Tibial nerve (tissue), 4 donors: ENCODE data around the gene ACAP1. TPM values are rescaled to one million over a fixed set of nuclear protein-coding genes. Genes with fewer than 3 reads are reported as not detected.
"Not testable (repeated sequence)": the region's sequence is repeated elsewhere in the genome, so short reads cannot be mapped to it uniquely, and the experiment has no call there.

Experiments used
- DNase-seq, 2 donors: peaks; one replicate each; pipeline ENCODE4 v3.0.0-alpha.2; 2019; ENCODE audit warnings: low spot score in 2 of 2
- H3K27ac ChIP-seq, 4 donors: fragments of 200-600 bp; sonication (generic) in 3 of 4; one replicate each; pipeline ENCODE4 v1.5.1; 2017 to 2019; ENCODE audit warnings: mild to moderate bottlenecking in 1 of 4
- H3K27me3 ChIP-seq, 2 donors: fragments of 200-600 bp; sonication (generic) in 1 of 2; one replicate each; pipeline versions ENCODE4 v1.5.1 to v1.6.0; 2017 to 2019
- H3K36me3 ChIP-seq, 3 donors: fragments of 200-600 bp; sonication (generic); one replicate each; pipeline ENCODE4 v1.5.1; 2018 to 2019
- H3K4me1 ChIP-seq, 4 donors: fragments of 200-600 bp; sonication (generic) in 3 of 4; one replicate each; pipeline ENCODE4 v1.5.1; 2017 to 2019
- H3K4me3 ChIP-seq, 4 donors: fragments of 200-600 bp; sonication (generic) in 3 of 4; one replicate each; pipeline ENCODE4 v1.5.1; 2017 to 2019; ENCODE audit warnings: mild to moderate bottlenecking in 1 of 4, moderate library complexity in 1 of 4
- H3K9me3 ChIP-seq, 4 donors: fragments of 200-600 bp; sonication (generic) in 3 of 4; one replicate each; pipeline ENCODE4 v1.5.1; 2017 to 2019
- CTCF ChIP-seq, 5 experiments: fragments of 200-600 bp in 3 of 5; fragments of 450-650 bp in 2 of 5; sonication (generic) in 3 of 5; IDR thresholded peaks; one replicate each; pipeline ENCODE4 v1.5.1; 2016 to 2019; ENCODE audit warnings: antibody characterized with exemption in 5 of 5, mild to moderate bottlenecking in 3 of 5, moderate library complexity in 2 of 5
- EP300 ChIP-seq, 2 donors: sonication (generic); formaldehyde crosslinking; IDR thresholded peaks; one replicate each; pipeline ENCODE4 v1.6.1; 2017; ENCODE audit warnings: antibody characterized with exemption in 2 of 2, mild to moderate bottlenecking in 1 of 2
- POLR2A ChIP-seq, 2 donors: fragments of 450-650 bp; IDR thresholded peaks; one replicate each; pipeline ENCODE4 v1.6.1; 2017; ENCODE audit warnings: antibody characterized with exemption in 2 of 2, mild to moderate bottlenecking in 2 of 2, moderate library complexity in 2 of 2
- WGBS, 2 donors: methylation state at CpG; one replicate each; pipeline ENCODE4 v1.1.5; 2018; 5-methylcytosine and 5-hydroxymethylcytosine counted together
- total RNA-seq, 4 donors: library from RNA; depleted of rRNA; stranded (reverse); fragments of >200 nt; gene quantifications; one replicate each; pipeline ENCODE4 v1.1.0, GENCODE V29; 2016

ACAP1 gene
- total RNA-seq, 4 donors from 2014 or later, result 8.1 to 33.1 (median 11.2) TPM

GRCh38 chr17:7367083-7367482, 30.8 kb downstream of the ACAP1 start:
- TF ChIP-seq CTCF (IDR thresholded peaks at IDR 0.05) (no peak), POLR2A (IDR thresholded peaks at IDR 0.05) (no peak), EP300 (IDR thresholded peaks at IDR 0.05) (no peak)
- WGBS, 2 donors, result 70 to 83% methylated on average over 8 of the region's 8 CpGs
- H3K4me3 ChIP-seq, result no peak overlapping the region
- no peaks in the 10 kb centered on the region for H3K36me3 ChIP-seq
- DNase-seq, result no peak
- no peaks in the 10 kb centered on the region for H3K4me1 ChIP-seq
- H3K27ac ChIP-seq, result no peak overlapping the region
- H3K9me3 ChIP-seq, result no peaks in the 10 kb centered on the region
- H3K27me3 ChIP-seq, result no peaks in the 10 kb centered on the region

- Histone ChIP-seq H3K4me1 (no peaks in the 10 kb centered on the region), H3K9me3 (no peaks in the 10 kb centered on the region), H3K36me3 (no peaks in the 10 kb centered on the region), H3K27me3 (no peaks in the 10 kb centered on the region), H3K4me3 (no peak overlapping the region), H3K27ac (no peak overlapping the region)
- no peak for DNase-seq
- TF ChIP-seq EP300 (IDR thresholded peaks at IDR 0.05), result no peak
- TF ChIP-seq CTCF (IDR thresholded peaks at IDR 0.05), result no peak
- TF ChIP-seq POLR2A (IDR thresholded peaks at IDR 0.05), result no peak
- 61 to 65% methylated on average over 13 of the region's 13 CpGs for WGBS, 2 donors
These were observed 31.7 kb downstream of the ACAP1 start for GRCh38 chr17:7367918-7368598.

GRCh38 chr17:7368599-7368994, 32.3 kb downstream of the ACAP1 start:
- DNase-seq, H3K27ac ChIP-seq, H3K4me3 ChIP-seq, H3K9me3 ChIP-seq, H3K36me3 ChIP-seq, H3K27me3 ChIP-seq, H3K4me1 ChIP-seq: not testable (repeated sequence)
- WGBS, 2 donors, result 86 to 87% methylated on average over 5 of the region's 5 CpGs

GRCh38 chr17:7369825-7370224, 33.5 kb downstream of the ACAP1 start:
- Histone ChIP-seq H3K36me3 (no peaks in the 10 kb centered on the region), H3K9me3 (no peaks in the 10 kb centered on the region), H3K27me3 (no peaks in the 10 kb centered on the region), H3K4me3 (no peak overlapping the region), H3K4me1 (no peaks in the 10 kb centered on the region), H3K27ac (no peak overlapping the region)
- 76 to 86% methylated on average over 5 of the region's 5 CpGs for WGBS, 2 donors
- TF ChIP-seq POLR2A (IDR thresholded peaks at IDR 0.05) (no peak), EP300 (IDR thresholded peaks at IDR 0.05) (no peak)
- DNase-seq, result no peak

- WGBS, 2 donors, result 86% methylated on average over 4 of the region's 4 CpGs
- DNase-seq, result no peak
- no peak for TF ChIP-seq POLR2A (IDR thresholded peaks at IDR 0.05)
- no peak for TF ChIP-seq CTCF (IDR thresholded peaks at IDR 0.05)
- no peak for TF ChIP-seq EP300 (IDR thresholded peaks at IDR 0.05)
- Histone ChIP-seq H3K4me3 (no peak overlapping the region), H3K4me1 (no peaks in the 10 kb centered on the region), H3K36me3 (no peaks in the 10 kb centered on the region), H3K27me3 (peaks cover 0 to 6% of the 10 kb centered on the region in 2 donors), H3K27ac (no peak overlapping the region), H3K9me3 (no peaks in the 10 kb centered on the region)
These were observed 34.5 kb downstream of the ACAP1 start for GRCh38 chr17:7370853-7371252.

GRCh38 chr17:7374353-7374752, 38.0 kb downstream of the ACAP1 start:
- H3K27me3 ChIP-seq, result peaks cover 0 to 15% of the 10 kb centered on the region in 2 donors
- H3K27ac ChIP-seq, result no peak overlapping the region
- no peaks in the 10 kb centered on the region for H3K36me3 ChIP-seq
- no peaks in the 10 kb centered on the region for H3K9me3 ChIP-seq
- H3K4me3 ChIP-seq, result no peak overlapping the region
- 89 to 91% methylated on average over 2 of the region's 2 CpGs for WGBS, 2 donors
- TF ChIP-seq EP300 (IDR thresholded peaks at IDR 0.05) (no peak), CTCF (IDR thresholded peaks at IDR 0.05) (no peak), POLR2A (IDR thresholded peaks at IDR 0.05) (no peak)
- no peaks in the 10 kb centered on the region for H3K4me1 ChIP-seq
- DNase-seq, result no peak
